Stimulated activated CD8-positive, alpha-beta memory T cell treated with anti-CD3 and anti-CD28 coated beads, Interleukin-15, amount 100 ng/mL, for 48 hours (primary cell): ENCODE results near the gene SLC22A23.
"Not testable (repeated sequence)": the region's sequence is repeated elsewhere in the genome, so short reads cannot be mapped to it uniquely, and the experiment has no call there.

Source experiments
- DNase-seq, 2 donors: peaks; one replicate each; pipeline ENCODE4 v3.0.0-alpha.2; 2020; ENCODE audit warnings: low read depth in 2 of 2

The SLC22A23 gene

GRCh38 chr6:3244003-3244831 is 212.6 kb downstream of the SLC22A23 start:
- no peak for DNase-seq

DNA sequence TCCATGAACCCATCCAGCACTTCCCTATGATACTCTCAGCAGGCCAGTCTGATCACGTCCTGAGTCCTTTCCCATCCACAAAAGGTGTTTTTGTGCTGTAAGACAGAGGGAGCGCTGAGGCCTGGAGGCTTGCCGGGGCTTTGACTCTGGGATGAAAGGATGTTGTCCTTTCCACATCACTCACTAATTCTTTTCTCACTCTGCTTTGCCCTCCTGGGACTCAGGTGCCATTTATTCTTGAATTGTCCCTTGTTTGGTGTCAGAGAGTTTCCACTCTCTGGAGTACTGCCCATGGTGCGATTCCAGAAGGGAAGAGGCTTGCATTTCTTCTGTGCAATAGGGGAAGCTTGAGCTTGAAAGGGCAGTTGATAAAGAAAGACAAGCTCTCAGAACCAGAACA is 214.1 kb downstream of the SLC22A23 start:
- DNase-seq, result no peak

DNA sequence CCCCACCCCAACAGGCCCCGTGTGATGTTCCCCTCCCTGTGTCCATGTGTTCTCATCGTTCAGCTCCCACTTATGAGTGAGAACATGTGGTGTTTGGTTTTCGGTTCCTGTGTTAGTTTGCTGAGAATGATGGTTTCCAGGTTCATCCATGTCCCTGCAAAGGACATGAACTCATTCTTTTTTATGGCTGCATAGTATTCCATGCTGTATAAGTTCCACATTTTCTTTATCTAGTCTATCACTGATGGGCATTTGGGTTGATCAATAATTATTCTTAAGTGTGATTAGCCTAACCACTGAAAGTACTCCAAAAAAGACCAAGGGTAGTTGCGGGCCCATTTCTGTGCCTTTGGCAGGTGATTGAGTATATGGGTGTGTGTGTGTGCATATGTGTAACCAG is 215.1 kb downstream of the SLC22A23 start:
- not testable (repeated sequence) for DNase-seq

DNA sequence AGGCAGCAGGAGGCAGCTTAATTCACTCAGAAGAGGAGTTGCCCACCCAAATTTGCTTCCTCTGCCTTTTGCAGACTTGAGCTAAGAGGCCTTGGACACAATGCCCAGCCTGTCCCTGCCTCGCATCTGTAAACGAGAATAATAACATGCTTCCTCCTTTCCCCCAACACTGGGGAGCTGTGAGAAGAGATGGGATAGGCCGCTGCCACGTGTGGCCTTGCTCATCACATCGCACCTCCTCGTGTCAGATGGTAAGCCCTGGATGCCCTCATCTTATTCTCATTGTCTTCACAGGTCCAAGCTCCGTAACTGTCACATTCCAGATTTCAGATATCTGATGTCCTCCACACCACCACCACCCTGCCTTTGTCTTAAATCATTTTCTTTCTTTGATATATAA is 216.3 kb downstream of the SLC22A23 start:
- no peak for DNase-seq

DNA sequence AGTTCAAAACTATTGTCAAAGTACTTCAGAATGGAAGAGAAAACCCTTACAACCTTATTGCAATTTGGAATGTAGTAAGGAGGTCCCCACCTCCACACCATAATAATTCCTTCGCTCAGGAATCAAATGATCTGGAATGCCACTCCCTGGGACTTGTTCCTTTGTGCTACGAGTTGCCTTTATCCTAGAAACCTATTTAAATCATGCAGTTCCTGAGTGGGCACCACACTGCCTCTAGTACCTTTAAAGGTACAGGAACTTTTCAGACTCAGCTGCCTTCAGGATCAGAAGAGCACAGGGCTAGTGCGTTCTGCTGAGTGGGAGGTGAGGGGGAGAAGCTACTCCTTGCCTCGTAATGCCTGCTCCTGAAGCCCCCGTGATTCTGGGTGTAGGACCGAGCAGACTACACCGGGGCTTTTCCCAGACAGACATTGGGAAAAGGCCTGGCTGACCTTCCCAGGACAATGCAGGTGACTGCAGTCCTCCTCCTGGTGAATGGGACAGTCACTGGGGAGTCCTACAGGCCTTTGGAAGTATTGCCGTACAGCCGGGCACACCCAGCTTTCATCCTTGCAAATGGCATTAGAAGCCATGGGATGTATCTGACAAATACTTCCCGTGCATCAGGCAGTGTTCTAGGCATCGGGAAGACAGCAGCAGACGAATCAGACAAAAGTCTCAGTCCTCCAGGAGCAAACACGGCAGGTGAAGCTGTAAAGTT is 217.6 kb downstream of the SLC22A23 start:
- no peak for DNase-seq

DNA sequence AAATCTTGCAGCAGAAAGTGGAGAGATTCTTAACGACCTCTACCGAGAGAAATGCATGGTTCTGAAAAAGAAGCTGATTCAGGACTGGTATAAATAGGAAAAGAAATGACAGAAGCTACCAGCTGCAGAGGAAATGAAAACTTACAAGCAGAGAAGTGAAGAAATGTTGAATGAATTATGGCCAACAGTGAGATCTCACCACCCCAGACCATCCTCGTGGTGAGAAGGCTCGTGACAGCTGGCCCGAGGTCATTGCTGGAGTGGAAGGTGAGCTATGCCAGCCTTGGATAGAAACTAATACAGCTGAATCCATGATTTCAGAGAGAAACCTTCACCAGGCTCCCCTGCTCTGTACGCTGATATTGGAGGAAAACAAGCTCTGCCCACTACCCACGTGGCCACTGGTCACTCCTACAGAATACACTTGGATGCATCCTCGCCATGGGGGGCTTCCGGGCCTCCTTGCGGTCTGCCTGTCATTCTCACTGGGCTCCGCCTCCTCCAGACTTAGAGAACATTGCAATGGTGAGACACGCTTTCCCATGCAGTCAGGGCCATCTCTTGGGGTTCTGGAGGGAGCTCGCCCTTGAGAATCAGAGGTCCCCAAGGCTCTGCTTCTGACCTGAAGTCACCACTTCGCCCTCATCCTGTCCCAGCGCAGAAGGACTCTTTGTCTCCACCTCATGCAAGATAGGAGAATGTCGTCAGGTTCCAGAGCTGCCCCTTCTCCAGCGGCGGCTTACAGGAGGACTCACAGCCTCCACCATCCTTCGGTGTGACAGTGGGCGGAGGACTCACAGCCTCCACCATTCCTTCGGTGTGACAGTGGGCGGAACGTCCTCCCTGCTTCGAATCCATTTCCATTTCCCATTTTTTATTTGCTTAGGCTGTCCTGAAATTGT is 218.8 kb downstream of the SLC22A23 start:
- no peak for DNase-seq

DNA sequence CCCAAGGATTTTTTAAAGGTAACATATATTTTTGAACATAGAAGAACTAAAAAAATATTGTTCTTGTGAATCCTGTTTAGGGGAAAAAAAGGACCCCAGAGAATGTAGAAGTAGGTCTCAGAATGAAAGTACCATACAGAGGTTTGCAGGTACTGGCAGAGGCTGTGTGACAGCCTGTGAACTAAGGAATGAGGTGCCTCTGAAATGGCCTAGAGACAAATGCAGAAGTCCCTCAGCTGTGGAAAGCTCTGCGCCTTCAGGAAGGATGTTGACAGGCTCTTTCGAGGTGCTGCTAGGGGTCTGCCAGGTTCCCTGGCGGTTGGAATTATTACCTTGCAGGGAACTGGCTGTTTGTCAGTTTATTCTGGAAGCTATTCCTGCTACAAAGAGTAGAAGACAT is 220.8 kb downstream of the SLC22A23 start:
- DNase-seq, result no peak

GRCh38 chr6:3235486-3235885 is 221.4 kb downstream of the SLC22A23 start:
- DNase-seq, result no peak

- no peak for DNase-seq
Measured at GRCh38 chr6:3233904-3234303, 222.9 kb downstream of the SLC22A23 start.

DNA sequence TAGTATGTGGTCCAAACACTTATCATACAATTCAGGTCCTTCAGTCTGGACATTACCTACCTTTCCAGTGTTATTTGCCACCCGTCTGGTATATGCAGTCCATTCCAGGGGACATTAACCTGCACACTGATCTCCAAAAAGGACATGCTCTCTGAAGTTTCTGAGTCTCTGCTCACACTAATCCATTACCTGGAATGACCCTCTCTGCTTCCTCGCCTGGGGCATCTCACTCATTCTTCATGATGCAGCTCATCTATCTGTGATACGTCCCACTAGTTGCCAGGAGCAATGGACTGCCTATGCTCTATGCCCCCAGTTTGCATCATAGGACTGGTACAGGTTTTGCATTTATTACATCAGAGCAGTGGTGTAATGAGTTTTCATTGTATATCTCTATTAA is 223.5 kb downstream of the SLC22A23 start:
- DNase-seq, result no peak

DNA sequence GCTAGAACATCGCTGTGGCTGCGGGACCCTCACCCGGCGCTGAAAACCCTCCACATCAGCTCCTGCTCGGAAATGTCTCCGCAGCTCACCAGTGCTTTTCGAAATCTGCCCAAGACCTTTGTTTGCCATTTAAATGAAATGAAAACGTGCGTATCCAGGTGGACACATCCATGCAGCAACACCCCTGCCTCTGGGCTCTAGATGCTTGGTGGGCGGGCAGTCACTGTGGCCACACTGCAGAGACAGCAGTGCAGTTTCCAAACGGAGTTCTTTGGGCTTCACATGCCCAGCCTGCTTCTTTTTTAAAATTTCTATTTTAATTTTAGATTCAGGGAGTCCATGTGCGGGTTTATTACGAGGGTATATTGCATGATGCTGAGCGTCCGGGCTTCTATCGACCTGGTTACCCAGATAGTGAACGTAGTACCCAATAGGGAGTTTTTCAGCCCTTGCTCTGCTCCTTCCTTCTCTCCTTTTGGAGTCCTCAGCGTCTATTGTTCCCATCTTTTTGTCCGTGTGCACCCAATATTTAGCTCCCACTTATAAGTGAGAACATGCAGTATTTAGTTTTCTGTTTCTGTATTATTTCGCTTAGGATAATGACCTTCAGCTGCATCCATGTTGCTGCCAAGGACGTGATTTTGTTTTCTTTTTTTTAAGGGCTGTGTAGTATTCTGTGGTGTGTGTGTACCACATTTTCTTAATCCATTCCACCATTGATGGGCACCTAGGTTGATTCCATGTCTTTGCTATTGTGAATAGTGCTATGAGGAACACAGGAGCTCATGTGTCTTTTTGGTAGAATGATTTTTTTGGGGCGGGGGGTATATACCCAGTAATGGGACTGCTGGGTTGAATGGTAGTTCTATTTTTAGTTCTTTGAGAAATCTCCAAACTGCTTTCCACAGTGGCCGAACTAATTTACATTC is 224.6 kb downstream of the SLC22A23 start:
- no peak for DNase-seq

DNA sequence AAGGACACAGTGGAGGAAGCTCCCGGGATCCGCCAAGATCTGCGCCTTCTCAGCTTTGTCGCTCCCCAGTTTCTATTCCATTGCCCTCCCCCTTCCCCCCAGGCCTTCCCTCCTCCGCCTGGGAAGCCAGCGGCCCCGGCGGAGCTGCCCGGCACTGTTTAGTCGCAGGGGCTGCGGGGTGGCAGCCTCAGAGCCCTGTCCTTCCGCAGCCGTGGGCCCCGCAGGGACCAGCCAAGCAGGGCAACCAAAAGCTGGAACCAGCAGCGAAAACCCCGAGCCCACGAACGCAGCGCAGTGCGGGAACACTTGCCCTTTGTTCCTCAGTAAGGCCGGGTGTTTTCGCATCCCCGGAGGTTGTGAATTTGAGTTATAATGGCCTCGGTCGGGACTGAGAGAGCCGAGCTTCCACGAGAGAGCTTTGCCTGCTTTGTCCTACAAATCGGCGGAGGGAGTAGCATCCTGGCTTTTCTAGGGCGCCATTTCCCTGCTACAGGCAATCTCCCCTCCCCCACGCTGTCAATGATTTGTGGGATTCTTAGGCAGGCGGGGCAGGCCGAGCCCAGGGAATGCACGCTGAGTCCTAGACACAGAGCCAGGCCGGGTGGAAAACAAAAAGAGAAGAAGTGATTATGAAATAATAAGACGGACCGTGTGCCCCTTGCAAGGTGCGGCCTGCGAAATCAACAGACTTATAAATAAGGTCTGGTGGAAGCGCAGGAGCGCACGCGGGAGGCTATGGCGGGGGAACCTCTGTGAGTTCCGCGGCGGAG is 225.4 kb downstream of the SLC22A23 start:
- no peak for DNase-seq

DNA sequence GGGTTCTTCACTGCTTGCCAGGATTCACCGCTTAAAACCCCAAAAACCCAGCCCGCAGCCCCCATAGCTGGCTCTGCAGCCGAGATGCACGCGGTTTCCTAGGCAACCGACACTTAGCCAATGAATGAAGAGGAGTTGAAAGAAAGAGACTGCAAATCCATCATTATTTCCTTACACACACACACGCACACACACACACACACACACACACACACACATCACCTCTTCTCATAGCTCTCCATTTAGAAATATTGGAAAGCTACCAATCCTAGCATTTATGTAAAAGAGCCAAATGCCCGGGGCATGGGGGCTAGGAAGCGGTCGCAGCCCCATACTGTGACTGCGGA is 226.0 kb downstream of the SLC22A23 start:
- DNase-seq, result no peak

DNA sequence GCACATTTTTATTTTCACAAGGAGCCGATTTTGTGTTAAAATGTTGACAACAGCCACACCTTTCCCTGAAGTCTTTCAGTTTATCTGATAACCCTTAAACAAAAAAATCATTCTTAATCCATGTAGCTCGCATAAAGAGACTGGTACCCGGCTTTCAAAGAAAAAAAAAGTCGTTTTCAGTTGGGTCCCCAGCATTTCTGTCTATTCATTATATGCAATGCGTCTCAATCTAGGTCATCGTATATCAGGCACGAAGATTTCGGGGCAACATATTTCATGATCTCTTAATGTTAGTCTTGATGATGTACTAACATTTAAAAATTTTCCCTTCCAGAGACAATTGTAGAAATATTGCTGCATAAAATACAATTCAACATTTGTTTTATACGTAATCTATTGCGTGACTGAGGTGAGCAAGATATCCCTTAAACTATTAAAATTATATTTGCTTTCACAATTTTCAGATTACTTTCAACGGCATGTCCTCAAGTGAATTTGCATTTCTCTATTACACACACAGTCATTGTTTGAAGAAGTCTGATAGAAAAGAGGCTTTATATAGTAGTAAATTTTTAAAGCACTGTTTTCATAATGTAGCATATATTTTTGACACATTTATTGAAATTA is 226.5 kb downstream of the SLC22A23 start:
- DNase-seq, result no peak

GRCh38 chr6:3229566-3230178 is 227.2 kb downstream of the SLC22A23 start:
- no peak for DNase-seq

GRCh38 chr6:3228771-3229565 is 227.9 kb downstream of the SLC22A23 start:
- DNase-seq, result no peak

DNA sequence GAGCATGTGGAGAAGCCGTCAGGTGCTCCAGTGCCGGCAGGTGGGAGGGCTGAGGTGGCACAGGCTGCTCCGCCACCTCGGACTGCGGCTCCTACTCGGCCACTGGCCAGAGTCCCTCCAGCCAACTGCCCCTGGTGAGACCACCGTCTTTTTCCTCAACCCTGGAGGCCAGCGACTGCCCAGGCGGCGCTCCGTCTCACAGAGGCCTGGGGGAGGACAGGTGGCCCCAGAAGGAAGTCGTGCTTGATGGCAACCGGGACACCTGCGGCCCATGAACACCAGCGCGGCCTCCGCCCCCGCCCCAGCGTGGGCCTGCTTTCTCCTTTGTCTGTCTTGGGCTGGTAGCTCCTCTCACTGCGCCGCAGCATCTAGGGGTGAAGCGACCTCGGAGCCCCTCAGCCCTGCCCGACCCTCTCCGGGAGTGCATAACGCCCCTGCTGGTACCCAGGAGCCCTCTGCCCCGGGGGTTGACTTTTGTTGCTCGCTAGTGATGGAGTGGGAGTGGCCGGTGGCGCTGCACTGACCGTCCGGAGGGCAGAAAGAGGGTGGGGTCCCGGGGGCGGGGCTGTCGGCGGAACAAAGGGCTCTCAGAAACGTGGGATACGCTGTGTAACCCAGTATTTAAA is 228.7 kb downstream of the SLC22A23 start:
- DNase-seq, result no peak

DNA sequence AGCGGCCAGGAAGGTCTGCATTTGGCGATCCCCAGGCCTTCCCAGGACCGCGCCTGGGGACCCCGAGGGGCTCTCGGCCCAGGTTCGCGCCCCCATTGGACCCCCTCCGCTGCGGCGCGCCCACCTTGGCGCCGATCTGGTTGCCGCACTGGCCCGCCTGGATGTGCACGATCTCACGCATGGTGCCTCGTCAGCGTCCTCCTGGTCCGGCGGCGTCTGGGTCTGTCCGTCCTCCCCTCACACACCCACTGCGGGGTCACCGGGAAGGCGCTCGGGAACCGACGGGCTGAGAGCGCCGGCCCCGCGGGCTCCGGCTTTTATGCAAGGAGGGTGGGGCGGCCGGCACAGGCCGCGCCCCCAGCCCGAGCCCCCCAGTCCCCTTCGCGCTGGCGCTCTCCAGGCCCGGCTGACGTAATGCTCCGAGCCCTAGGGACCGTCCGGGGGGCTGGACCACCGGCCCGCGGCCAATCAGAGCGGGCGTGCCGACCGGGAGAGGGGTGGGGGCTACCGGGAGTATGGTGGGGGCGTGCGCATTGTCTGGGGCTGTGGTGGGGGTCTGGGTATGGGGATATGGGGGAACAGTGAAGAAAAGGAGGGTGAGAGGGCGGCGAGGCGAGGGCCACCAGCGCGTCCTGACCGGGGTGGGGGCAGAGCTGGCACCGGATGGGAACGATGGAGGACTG is 229.3 kb downstream of the SLC22A23 start, which contains the start of gene TUBB2B:
TUBB2B (minus strand) TSS at position 291 of the 683 bp plus-strand sequence; CDS start at position 181, 110 bp downstream.
- no peak for DNase-seq
